Stimulated activated CD4-positive, alpha-beta T cell treated with anti-CD3 and anti-CD28 coated beads, Interleukin-1b, Interleukin-23, amount 100 ng/mL, for 24 hours (primary cell): ENCODE measurements around the gene KLRF1.

Experiments
- DNase-seq, 4 experiments: peaks; one replicate each; pipeline ENCODE4 v3.0.0-alpha.2; 2020; ENCODE audit warnings: low read depth in 4 of 4, low spot score in 1 of 4

The KLRF1 gene, protein sequence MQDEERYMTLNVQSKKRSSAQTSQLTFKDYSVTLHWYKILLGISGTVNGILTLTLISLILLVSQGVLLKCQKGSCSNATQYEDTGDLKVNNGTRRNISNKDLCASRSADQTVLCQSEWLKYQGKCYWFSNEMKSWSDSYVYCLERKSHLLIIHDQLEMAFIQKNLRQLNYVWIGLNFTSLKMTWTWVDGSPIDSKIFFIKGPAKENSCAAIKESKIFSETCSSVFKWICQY

DNA sequence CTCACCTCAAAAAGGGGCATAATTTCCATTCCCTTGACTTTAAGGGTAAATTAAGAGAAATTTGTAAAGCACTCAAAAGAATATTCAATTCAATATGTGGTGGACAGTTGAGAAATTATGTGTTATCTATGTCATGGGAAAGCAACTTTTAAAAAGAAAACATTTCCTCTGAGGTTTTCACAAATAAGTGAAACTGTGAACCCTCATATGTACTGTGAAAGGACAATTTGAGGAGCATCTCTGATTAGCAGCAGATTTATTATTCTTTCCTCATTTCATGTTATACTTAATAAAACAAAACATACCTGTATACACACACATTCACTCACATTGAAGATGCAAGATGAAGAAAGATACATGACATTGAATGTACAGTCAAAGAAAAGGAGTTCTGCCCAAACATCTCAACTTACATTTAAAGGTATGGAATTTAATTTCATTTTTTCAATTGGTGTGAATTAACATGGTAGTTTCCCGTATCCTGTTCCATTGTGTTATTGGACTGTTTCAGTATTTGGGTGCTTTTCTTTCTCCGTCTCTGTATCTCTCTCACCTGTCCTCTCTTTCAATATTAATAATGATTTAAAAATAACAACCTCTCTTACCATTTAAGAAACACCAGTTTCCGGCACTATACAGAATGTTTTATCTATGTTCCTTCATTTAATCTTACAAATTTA lies at the start of gene KLRF1:
Gene KLRF1, plus strand, starts transcription at position 273 of the 680 bp plus-strand sequence. Its CDS starts 64 bp downstream, at position 337.
- no peak for DNase-seq

DNA sequence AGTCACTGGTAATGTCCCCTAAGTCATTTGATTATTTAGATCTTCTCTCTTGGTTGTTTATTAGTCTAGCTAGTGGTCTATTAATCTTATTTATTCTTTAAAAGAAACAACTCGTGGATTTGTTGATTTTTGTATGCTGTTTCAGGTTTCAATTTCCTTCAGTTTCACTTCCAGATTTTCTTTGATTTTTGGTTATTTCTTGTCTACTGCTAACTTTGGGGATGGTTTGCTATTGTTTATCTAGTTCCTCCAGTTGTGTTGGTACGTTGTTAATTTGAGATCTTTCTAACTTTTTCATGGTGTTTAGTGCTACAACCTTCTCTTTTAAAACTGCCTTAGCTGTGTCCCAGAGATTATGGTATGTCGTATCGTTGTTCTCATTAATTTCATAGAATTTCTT lies 48.1 kb upstream of the KLRF1 start:
- DNase-seq = no peak

DNA sequence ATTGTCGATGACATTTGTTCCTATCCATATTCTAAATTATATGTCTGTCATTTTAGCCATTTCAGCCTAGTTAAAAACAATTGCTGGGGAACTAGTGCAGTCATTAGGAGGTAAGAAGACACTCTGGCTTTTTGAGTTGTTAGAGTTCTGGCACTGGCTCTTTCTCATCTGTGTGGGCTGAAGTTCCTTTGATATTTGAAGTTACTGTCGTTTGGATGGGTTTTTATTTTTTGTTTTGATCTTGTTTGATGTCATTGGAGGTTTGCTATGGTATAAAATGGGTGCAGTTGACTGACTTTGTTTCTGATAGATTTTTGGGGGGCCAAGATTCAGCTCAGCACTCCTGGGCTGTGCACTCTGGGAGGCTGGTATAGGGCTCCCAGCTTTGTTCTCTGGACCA lies 45.9 kb upstream of the KLRF1 start:
- no peak for DNase-seq

GRCh38 chr12:9782547-9783382 lies 44.5 kb upstream of the KLRF1 start:
- no peak for DNase-seq

- DNase-seq = no peak
Measured at GRCh38 chr12:9784326-9784725, 43.0 kb upstream of the KLRF1 start.

GRCh38 chr12:9784816-9785215 lies 42.5 kb upstream of the KLRF1 start:
- no peak for DNase-seq

DNA sequence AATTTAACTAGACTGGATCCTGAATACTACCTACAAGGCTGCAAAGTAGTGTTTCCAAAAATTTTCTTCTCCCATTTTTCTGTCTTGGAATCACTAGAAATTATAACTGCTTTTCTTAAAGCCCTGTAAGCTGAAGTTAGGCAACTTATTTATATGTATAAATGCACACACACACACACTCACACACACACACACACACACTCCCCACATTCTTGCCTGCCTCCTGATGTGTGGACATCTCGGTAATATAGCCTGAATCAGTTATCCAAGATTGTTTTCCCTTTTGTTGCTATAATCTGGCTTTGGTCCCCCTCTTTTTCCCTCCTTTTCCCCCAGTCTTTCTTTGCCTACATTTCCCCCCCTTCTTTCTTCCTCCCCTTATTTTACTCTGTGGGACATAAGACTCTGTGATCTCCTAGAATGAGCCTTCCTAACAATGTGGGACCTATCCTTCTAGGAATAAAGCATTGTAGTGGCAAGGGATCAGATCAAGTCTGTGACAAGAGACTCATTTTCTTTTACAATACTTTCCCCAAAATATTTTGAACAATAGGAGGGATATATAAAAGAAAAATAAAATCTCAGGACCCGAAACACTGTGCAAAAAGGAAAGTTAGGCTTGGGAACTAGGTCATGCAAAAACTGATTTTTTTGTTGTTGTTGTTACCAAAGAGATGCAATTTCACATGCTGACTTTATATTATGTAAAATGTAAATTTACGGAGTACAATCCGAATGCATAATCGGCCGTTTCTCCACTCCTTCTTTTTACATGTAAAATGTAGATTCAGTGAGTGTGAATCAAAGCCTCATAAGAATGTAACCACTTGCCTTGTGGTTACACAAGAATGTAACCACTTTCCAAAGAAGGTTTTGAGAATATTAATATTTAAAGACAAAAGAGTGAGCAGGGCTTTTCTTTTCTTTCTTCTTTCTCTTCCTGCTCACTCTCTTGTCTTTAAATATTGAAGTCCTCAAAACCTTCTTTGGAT lies 40.3 kb upstream of the KLRF1 start:
- no peak for DNase-seq

GRCh38 chr12:9792185-9792900 lies 34.9 kb upstream of the KLRF1 start:
- no peak for DNase-seq

DNA sequence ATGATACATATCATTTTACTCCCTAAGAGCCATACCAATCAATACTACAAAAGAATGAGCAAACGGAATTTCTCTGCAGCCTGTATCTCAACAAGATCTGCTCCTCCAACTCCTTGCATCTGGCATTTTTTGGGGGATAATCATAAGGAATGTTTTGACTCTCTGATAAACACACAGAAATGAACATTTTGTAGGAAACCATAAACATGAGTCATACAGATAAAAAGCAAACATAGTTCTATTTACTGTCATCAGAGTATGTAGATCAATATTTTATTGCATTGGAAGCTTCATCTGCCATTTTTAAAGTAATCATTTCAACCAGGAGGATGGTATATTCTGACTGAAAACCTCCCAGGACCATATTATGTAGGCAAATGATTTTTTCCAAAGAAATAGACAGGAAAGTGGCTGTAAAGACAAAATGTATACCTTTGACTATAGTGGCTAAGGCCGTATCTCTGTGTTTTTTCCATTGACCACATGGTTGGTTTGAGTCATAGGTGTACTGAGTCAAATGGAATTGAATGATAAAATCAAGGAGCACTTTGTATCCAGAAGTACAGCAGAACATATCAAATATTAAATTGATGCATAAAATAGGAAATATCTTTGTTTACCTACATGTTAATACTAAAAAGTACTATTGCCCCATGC lies 34.2 kb upstream of the KLRF1 start:
- no peak for DNase-seq

- no peak for DNase-seq
Measured at GRCh38 chr12:9793779-9794395, 33.4 kb upstream of the KLRF1 start.

DNA sequence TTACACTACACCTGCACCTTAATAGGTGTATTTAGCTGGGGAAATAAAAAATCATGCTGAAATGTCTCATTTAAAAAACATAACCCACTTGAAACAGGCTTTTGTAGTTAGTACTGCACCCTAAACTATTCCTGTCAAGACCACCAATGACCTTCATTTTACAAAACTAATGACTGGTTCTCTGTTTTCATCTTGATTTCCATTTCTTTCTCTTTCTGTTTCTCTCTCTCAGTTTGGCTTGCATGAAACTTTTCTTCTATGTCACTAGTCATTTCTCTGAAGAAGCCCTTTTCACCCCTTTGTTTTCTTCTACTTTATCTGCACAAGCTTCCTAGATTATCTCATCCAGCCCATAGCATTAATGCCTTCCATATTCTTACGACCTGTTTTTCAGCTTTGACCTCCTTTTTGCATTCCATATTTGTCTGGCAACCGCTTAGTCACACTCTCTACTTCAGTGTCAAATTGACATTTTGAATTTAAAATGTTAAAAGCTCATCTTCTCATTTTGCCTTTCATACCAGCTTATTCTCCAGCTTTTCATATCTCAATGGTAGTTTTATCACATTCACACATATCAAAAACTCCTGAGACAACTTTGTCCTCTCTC lies 32.7 kb upstream of the KLRF1 start:
- DNase-seq = no peak

DNA sequence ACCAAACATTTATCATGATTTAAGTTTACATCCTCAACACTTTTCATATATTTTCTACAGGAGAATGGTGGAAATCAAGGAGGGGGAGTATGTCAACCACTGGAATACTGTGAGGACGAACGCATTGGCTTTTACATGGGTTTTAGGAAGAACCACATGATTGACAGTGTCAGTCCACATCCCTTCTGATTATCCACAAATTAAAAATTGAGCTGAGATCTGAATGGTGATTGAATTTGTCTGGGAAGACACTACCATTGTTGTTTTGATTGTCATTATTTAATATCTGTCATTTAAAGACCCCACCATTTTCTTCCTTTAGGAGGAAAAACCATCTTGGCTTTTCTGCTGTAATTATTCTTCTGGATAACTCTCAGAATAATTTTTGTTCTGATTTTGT lies 31.3 kb upstream of the KLRF1 start:
- DNase-seq = no peak

DNA sequence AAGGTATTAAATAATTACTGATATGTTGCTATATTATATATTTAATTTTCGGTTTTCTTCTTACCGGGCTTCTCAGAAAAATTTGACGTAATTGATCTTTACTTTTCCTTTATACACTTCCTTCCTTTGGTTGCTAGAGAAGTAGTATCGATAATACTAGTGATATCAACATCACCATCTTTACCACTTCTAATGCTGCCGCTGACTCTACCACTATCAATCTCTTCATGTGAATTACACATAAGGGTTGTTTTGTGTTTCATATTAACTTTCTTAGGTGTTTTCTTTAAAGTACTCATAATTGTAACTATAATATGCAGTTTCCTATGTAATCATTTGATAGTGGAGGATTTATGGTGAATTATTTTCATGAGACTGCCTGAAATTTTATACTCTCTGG lies 30.9 kb upstream of the KLRF1 start:
- no peak for DNase-seq

DNA sequence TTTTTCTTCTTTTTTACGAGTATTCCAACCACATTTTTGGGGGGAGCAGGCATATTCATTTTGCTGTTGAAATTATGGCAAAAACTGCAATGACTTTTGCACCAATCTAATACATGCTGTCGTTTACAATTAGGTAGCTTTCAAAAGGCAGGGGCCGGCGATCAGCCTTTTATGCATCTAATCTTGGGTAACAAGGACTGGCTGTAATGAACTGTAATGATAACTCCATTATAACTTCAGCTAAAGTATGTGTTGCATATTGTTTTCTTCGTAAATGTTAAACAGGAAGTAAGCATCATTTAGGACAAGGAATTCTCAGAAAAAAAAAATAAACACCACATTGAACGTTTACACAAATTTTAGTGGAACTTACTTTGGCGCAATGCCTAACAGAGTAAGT lies 30.3 kb upstream of the KLRF1 start:
- no peak for DNase-seq

- peak in 3 of 4 experiments; percentile 21 to 48 (median 27) for DNase-seq
Measured at GRCh38 chr12:9797722-9798619, 29.3 kb upstream of the KLRF1 start.

DNA sequence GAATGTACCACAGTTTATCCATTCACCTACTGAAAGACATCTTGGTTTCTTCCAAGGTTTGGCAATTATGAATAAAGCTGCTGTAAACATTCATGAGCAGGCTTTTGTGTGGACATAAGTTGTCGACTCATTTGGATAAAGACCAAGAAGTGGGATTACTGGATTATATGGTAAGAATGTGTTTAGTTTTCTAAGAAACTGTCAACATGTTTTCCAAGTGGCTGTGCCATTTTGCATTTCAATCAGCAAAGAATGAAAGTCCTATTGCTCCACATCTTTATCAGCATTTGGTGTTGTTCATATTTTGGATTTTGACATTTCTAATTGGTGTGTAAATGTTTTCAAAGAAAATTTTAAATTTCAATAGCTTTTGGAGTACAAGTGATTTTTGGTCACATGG lies 27.3 kb upstream of the KLRF1 start:
- DNase-seq = no peak

DNA sequence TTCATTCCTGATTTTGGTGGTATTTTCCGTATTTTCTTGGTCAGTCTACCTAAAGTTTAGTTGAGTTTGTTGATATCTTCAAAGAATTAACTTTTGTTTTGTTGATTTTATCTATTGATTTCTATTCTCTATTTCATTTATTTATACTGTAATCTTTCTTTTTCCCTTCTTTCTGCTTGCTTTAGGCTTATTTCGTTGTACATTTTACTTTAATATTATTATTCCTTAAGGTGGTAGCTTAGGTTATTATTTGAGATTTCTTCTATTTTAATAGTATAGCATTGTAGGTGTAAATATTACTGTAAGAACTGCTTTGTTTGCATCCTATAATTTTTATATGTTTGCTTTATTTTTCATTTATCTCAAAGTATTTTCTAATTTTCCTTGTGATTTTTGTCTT lies 21.4 kb upstream of the KLRF1 start:
- no peak for DNase-seq

GRCh38 chr12:9806714-9807113 lies 20.6 kb upstream of the KLRF1 start:
- no peak for DNase-seq
